ENCODE data around the gene TRPM5. TPM values are rescaled to one million over a fixed set of nuclear protein-coding genes. Genes with fewer than 3 reads are reported as not detected.

TRPM5 gene
- total RNA-seq (2022; extraction: Qiagen RNA extraction; ENCODE audit: low read depth), result not detected in 5 replicates

GRCh38 chr11:2443881-2444820, at the start of gene TRPM5:
TRPM5 (minus strand) TSS chr11:2444514; CDS start chr11:2423036, 21,478 bp downstream.

DNA sequence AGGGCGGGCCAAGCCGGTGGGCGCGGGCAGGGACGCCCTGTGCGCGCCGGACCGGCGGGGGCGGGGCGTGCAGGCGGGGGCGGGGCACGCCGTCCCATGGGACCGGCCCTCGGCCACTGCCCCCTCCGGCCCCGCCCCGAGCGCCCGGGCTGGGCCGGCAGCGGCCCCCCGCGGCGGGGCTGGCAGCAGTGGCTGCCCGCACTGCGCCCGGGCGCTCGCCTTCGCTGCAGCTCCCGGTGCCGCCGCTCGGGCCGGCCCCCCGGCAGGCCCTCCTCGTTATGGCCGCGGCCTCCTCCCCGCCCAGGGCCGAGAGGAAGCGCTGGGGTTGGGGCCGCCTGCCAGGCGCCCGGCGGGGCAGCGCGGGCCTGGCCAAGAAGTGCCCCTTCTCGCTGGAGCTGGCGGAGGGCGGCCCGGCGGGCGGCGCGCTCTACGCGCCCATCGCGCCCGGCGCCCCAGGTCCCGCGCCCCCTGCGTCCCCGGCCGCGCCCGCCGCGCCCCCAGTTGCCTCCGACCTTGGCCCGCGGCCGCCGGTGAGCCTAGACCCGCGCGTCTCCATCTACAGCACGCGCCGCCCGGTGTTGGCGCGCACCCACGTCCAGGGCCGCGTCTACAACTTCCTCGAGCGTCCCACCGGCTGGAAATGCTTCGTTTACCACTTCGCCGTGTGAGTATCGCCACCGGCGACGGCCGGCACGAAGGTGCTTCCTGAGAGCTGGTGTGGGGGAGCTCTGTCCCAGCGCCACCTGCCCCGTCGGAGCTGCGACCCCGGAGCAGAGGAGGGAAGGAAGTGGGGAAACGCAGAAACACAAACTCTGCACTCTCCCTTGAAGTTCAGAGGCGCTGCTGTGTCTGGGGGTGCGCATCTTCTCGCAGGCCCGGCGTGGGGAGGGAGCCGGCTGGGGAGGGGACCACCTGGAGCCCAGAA, 769 bp upstream of the TRPM5 start, which contains the start of gene KCNQ1:
TSS of gene KCNQ1 (plus strand) at position 188 of the 925 bp plus-strand sequence. CDS start at position 279, 91 bp downstream.

DNA sequence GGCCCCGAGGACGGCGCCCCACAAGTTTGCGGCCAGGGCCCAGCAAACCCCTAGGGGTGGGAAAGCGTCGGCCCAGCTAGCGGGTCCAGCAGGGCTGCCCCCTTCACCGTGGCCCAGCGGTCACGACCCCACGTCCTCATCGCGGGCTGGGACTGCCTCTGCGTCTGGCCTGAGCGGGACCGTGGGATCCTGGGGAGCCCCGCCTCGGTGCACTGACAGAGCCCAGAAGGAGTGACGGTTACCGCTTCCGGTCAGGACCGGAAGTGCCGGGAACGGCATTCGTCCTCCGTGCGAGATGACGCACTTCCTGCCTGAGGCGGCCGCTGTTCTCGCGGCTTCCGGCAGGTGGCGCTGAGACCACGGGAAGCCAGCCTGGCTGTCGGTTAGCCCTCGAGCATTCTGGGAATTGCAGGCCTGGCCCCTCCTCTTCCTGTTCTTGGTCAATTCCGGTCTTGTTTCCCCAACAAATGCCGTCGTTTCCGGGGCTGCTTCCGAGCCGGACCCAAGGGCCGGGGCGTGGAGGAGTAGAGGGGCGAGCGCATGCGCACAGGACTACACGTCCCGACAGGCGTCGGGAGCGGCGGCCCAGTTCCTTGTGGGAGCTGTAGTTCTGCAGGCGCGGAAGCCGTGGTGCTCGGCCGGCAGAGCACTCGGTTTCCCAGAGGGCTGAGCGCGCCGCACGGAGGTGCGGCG, 44.1 kb downstream of the TRPM5 start, which contains the start of gene TSSC4:
TSS of gene TSSC4 (plus strand) at position 682 of the 693 bp plus-strand sequence. CDS start 1,884 bp downstream, outside the sequence.

Other genes with a start within 250 kb of the TRPM5 start
- gene ASCL2, start 173.9 kb downstream of the TRPM5 start, total RNA-seq (2022; extraction: Qiagen RNA extraction; ENCODE audit: low read depth), result 0.07 TPM in 1 of 5 replicates, not detected in the others
- gene C11orf21, start 142.6 kb downstream of the TRPM5 start, total RNA-seq (2022; extraction: Qiagen RNA extraction; ENCODE audit: low read depth), result not detected in 5 replicates
- not detected in 5 replicates for gene TSPAN32, start 142.5 kb downstream of the TRPM5 start, total RNA-seq (2022; extraction: Qiagen RNA extraction; ENCODE audit: low read depth)
- 294 to 435 TPM (median 394 TPM) in 5 replicates for gene CD81, start 67.2 kb downstream of the TRPM5 start, total RNA-seq (2022; extraction: Qiagen RNA extraction; ENCODE audit: low read depth)
- 46.7 to 79.0 TPM (median 67.0 TPM) in 5 replicates for gene TSSC4, start 43.8 kb downstream of the TRPM5 start, total RNA-seq (2022; extraction: Qiagen RNA extraction; ENCODE audit: low read depth)
- 0.31 to 0.81 TPM (median 0.43 TPM) in 5 replicates for gene KCNQ1, start 494 bp upstream of the TRPM5 start, total RNA-seq (2022; extraction: Qiagen RNA extraction; ENCODE audit: low read depth)

Measured in A549 treated with GW870086 at 1 μM for 4 hours (cell line).